NOMO-1 treated with DMSO at 0.1 percent for 48 hours (cell line): ENCODE measurements around the gene PTPN11.
"Not testable (repeated sequence)": the region's sequence is repeated elsewhere in the genome, so short reads cannot be mapped to it uniquely, and the experiment has no call there.

Experiments used
- DNase-seq: peaks from one replicate; lab custom pipeline; 2025; ENCODE audit not compliant: unreplicated experiment; lab: John Stamatoyannopoulos, UW

The PTPN11 gene

DNA sequence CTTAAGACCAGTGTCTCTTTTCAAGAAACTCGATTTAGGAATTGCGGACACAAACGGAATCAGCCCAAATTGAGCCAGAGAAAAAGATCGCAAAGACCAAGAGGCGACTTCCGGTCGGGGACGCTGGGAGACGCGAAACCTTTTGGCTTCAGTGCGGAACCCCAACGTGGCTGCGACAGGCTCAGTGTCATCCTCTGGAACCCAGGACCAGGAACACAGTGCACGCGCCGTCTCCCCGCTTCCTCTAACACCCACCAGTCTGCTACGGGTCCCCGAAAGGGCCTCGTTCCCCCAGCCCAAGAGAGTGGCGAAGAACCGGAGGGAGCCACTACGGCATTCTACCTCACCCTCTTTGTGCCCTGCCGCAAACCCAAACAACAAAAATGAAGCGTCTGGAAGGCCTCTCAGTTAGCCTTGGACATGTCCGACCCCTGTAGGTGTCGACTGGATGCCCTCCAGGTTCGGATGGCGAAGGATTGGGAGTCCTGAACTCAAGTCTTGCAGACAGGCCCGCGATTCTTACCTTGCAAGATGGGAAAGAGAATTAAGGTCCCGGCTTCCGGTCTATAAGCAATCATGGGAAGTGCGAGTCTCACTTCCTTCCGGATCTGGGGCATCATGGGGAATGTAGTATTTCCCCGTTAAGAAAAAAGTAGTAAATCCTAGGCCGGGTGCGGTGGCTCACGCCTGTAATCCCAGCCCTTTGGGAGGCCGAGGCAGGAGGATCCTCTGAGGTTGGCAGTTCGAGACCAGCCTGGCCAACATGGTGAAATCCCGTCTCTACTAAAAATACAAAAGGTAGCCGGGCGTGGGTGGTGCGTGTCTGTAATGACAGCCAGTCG is 9.5 kb upstream of the PTPN11 start, which contains the start of gene RPL6:
Gene RPL6 (minus strand): TSS at position 542 of the 842 bp plus-strand sequence. CDS start 949 bp downstream, outside the sequence.
- DNase-seq: peak; percentile 93

DNA sequence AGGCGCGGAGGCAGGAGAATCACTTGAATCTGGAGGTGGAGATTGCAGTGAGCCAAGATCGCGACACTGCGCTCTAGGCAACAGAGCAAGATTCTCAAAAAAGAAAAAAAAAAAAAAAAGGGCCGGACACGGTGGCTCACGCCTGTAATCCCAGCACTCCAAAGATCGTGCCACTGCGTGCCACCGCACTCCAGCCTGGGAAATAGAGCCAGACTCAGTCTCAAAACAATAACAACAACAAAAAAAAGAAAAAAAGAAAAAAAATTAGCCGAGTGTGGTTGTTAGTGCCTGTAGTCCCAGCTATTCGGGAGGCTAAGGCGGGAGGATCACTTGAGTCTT is 8.9 kb upstream of the PTPN11 start:
- DNase-seq: no peak

DNA sequence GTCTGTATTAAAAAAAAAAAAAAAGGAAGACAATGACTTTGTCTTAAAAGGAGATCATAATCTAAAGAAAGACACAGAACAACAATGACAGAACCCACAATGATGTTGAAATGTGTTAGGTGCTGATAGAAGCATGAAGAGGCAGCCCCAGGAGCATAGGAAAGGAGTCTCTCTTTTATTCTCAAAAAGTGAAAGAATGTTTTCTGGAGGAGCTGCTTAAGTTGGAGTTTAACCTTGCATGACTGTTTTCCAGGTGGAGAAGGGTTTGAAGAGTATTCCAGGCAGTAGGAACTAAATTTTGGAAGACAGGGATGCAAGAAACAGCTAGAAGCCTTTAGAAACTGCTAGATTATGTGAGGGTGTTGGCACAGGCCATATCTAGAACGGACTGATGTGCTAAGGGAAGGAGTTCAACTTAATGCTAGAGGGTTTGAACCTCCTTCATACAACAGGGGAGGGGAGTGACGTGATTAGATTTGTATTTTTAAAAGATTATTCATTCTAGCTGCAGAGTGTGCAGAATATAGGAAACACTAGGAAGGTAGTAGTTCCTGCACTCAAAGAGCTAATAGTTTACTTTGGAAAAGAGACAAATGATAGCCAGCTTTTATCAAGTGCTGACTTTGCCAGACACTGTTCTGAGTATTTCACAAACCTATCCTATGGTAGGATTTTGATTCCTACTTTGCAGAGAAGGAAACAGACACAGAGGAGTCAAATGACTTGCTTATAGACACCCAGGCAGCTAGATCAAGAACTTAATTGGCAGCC is 4.7 kb upstream of the PTPN11 start:
- peak; percentile 15 for DNase-seq

DNA sequence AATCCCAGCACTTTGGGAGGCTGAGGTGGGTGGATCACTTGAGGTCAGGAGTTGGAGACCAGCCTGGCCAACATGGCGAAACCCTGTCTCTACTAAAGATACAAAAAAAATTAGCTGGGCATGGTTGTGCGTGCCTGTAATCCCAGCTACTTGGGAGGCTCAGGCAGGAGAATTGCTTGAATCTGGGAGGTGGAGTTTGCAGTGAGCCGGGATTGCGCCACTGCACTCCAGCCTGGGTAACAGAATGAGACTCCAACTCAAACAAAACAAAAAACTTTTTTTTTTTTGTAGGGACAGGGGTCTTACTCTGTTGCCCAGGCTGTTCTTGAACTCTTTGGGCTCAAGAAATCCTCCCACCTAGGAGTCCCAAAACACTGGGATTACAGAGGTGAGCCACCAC is 3.3 kb upstream of the PTPN11 start:
- DNase-seq: not testable (repeated sequence)

DNA sequence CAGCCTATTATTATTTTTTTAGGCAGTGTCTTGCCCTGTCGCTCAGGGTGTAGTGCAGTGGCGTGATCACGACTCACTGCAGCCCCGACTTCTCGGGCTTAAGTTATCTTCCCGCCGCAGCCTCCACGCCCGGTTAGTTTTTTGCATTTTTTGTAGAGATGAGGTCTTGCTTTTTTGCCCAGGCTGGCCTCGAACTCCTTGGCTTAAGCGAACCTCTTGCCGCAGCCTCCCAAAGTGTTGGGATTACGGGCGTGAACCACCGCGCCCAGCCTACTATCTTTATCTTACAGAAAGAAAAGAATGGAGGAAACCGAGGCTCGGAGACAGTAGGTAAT is 507 bp upstream of the PTPN11 start:
- no peak for DNase-seq

DNA sequence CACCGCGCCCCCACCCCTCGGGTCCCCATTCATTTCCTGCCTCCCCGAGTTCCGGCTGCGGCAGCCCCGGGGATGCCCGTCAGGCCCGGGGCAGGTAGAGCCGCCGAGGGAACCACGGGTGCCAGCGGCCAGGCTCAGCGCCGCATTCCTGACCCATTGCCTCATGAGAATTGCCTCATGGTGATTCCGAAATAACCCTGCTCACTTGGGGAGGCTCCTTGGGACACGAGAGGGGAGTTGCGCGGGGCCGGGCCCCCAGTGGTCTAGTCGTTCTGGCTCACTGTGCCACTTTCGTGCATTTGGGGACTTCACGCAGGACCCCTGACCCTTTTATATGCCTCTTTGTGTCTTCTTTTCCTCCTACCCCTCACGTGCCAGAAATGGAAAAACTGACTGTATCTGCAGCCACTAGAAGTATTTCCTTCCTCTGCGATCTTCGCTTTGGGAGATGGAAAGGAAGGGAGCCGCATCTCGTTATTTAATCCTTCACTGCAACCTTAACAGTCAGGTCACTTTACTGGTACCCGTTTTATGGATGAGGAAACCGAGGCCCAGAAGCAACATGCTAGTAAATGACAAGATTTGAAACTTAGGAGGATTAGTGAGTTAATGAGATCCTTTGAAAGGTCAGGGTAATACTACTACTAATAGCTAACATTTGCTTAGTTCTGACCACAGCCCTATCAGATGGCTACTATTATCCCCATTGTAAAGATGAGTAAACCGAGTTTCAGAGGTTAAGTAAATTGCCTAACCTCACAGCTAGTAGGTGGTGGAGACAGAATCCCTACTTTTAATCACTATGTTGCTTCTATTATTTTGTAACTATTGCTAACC is 768 bp downstream of the PTPN11 start:
- peak; percentile 14 for DNase-seq

DNA sequence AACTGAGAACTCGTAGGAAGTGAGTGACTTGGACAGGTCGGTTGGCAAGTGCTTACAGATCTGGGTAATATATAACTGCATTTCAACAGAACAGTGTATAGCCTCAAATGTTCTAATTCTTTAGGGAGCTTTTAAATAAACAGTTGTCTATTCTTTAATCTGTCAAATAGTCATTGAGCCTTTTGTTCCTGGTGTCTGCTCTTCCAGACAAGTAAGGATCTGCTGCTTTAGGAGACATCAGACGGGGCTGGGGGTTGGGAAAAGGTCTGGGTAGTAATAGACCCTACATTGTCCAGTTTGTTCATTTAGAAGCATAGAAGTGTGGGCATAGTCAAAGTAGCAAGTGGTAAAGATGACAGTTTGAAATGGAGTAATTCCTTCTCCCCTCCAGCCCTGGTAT is 2.0 kb downstream of the PTPN11 start:
- DNase-seq: no peak

DNA sequence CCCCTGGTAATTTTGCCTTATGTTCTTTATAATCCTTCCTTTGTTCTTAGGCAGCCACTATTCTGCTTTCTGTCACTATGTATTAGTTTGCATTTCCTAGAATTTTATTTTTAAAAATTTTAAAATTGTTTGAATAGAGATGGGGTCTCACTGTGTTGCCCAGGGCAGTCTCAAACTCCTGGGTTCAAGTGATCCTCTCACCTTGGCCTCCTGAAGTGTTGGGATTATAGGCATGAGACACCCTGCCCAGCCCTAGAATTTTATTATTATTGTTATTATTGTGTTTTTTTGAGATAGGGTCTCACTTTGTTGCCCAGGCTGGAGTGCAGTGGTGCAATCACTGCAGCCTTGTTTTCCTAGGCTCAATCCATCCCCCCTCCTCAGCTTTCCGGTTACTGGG is 2.6 kb downstream of the PTPN11 start:
- no peak for DNase-seq

DNA sequence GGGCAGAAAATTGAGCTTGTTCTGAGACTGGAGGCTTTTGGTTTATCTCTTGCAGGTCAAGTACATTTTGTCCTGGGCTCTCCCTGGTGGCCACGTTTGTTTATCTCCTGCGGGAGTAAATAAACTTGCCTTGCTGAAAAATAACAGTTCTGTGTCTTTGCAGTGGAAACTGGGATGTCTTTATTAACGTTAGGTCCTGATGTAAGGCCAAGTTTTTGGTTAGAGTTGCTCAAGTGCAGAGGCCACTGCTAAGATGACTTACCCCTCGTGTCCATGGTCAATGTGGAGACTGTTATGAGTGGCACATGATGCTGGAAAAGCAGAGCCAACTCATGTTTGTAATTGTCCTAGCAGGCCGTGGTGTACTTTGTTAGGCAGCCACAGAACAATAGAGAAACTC is 3.8 kb downstream of the PTPN11 start:
- no peak for DNase-seq

DNA sequence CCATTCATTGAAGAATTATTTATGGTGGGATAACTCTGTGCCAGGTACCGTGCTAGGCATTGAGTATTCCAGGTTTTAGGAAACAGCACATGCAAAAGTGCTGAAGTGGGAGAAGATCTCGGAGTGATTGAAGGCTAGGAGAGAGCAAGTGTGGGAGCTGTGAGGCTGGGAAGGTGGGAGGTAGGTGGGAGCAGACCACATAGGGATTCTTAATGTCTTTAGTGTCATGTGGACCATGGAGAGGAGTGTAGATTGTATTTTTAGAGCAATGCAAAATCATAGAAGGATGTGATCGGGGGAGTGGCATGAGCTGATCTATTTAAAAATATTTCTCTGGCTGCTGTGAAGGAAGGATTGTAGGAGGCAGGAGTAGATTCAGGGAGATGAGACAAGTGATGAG is 5.4 kb downstream of the PTPN11 start:
- no peak for DNase-seq

DNA sequence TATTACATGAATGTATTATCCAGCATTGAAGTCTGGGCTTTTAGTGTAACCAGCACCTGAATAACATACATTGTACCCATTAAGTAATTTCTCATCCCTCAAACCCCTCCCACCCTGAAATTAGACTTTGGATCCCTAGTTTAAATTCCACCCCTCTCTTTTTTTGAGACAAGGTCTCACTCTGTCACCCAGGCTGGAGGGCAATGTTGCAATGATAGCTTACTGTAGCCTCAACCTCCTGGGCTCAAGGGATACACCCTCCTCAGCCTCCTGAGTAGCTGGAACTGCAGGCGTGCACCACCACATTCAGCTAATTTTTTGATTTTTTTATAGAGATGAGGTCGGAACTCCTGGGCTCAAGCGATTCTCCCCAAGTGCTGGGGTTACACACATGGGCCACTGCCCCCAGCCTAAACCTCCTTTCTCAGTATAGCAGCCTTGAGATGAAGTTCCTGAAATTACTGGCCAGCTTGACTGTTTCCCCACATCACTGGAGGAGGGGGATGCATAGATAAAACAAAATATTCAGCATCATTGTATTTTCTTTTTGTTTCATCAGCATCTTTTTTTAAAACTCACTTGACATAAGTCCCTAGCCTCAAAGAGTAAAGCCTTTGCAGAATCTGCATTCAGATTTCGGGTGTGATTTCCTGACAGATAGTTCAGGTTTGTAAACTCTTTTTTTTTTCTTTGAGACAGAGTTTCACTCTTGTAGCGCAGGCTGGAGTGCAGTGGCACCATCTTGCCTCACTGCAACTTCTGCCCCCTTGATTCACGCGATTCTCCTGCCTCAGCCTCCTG is 7.0 kb downstream of the PTPN11 start:
- DNase-seq: no peak

DNA sequence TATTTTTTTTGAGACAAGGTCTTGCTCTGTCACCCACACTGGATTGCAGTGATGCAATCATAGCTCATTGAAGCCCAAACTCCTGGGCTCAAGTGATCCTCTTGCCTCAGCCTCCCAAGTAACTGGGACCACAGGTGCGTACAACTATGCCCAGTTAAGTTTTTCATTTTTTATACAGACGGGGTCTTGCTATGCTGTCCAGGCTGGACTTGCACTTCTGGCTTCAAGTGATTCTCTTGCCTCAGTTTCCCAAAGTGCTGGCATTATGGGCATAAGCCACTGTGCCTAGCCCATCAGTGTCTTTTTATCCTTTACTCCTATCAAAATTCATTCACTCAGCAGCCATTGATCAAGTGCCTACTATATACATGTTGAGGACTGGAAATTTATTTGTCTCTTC is 9.0 kb downstream of the PTPN11 start:
- no peak for DNase-seq

DNA sequence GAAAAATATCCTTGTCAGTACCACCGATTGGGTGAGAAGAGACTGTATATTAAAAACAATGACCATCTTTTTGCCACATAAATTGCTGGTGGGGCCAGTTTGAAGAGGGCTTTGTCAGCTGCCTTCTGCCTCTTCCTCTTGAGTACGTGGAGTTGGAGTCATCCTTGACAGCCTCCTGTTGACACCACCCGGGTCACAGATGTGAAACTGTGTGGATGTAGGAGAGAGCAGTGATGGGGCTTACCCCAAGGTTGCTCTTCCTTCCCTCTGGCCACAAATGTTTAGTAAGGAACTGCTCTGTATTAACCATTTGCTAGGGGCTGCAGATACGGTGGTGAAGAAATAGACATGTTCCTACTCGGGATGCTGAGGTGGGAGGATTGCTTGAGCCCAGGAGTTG is 12.2 kb downstream of the PTPN11 start:
- DNase-seq: no peak

DNA sequence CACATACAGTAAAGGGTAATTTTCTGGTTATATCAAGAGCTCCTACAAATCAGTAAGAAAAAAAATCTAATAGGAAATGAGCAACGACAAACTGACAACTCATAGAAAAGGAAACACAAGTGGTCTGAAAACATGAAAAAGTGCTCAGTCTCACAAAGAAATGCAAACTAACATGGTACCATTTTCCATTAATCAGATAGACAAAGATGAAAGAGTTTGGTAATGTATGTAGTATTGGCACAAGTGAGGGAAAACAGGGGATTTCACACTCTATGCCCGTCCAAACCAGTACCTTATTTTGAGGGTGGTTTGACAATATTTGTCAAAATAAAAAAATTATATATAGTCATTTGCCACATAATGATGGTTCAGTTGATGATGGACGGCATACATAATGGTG is 13.2 kb downstream of the PTPN11 start:
- no peak for DNase-seq

DNA sequence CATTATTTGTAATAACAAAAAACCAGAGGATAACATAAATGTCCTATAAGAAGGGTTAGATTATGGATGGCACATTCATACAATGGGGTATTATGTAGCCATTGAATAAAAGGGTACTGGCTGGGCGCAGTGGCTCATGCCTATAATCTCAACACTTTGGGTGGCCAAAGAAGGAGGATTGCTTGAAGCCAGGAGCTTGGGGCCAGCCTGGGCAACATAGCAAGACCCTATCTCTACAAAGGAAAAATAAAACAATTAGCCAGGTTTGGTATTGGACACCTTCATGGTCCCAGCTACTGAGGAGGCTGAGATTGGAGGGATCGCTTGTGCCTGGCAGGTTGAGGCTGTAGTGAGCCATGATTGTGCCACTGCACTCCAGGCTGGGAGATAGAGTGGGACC is 14.8 kb downstream of the PTPN11 start:
- no peak for DNase-seq

DNA sequence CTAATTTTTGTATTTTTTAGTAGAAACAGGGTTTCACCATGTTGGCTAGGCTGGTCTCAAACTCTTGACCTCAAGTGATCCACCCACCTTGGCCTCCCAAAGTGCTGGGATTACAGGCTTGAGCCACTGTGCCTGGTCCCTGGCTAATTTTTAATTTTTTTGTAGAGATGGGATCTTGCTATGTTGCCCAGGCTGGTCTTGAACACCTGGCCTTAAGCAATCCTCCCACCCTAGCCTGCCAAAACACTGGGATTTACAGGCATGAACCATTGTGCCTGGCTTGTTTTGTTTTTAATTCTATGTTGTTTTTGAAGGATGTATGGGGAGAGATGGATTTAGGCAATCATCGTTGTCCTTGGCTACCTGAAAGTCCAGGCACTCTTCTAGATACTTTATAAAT is 19.9 kb downstream of the PTPN11 start:
- not testable (repeated sequence) for DNase-seq

DNA sequence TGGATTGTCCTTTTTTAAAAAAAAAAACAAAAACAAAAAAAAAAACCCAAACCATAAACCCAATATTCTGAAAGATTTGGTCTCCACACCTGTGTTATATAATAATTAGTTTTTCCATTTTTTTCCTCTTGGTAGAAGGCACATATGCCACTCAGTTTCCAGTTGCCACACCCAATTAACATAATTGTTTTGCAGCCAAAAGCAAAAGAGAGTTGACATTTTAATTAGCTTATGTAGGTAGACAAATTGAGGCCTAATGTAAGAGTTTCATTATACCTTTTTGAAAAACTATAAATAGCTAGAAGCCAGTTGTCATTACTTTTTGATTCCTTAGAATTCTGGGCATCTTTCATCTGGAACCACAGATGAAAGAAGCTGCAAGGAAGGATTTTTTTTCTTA is 21.0 kb downstream of the PTPN11 start:
- no peak for DNase-seq

DNA sequence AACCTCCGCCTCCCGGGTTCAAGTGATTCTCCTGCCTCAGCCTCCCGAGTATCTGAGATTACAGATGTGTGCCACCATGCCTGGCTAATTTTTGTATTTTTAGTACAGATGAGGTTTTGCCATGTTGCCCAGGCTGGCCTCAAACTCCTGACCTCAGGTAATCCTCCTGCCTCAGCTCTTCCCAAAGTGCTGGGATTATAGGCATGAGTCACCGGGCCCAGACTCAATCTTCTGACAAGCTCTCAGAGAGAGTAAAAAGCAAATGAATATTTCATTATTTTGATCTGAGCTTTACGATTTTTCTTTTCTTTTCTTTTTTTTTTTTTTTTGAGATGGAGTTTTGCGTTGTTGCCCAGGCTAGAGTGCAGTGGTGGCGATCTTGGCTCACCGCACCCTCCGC is 21.9 kb downstream of the PTPN11 start:
- DNase-seq: not testable (repeated sequence)

DNA sequence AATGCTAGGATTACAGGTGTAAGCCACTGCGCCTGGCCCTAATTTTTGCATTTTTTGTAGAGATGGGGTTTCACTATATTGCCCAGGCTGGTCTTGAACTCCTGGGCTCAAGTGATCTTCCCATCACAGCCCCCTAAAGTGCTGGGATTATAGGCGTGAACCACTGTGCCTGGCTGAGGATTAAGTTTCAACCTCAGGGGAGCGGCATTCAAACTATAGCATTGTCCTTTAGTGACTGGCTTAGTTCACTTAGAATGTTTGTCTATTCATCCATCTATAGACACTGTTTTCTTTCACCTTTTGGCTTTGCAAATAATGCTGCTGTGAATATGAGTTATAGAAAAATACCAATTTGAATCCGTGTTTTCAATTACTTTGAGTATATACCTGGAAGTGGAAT is 25.2 kb downstream of the PTPN11 start:
- no peak for DNase-seq

DNA sequence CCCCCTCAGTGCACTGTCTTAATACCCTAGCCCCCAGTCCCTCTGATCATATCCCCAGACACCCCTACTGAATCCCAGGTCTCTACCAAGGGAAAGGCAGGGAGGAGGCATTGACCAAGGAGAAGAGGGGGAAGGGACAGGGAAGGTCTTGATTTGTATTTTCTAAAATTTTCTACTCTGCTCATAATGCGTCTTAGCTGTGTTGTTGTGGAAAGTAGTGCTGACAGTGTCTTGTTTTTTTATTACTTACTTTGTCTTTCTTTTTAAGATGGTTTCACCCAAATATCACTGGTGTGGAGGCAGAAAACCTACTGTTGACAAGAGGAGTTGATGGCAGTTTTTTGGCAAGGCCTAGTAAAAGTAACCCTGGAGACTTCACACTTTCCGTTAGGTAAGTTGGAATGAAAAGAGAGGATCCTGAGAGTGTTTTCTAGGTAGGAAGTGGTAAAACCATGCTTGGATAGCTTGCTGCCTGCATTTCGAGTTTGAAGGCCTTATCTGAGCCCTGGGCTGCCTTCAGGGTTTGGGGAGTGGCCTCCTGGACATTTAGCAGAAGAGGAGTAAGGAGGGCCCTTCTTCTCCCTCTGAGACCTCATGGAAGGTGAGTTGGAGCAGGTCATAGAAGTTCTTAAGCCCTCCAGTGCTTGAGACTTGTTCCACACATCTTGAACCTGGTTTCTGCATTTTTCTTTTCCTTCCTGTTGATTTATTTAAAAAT is 27.4 kb downstream of the PTPN11 start:
- no peak for DNase-seq
